ENCODE measurements around the gene IL19.
"Not testable (repeated sequence)": the region's sequence is repeated elsewhere in the genome, so short reads cannot be mapped to it uniquely, and the experiment has no call there.

The IL19 gene

GRCh38 chr1:206834711-206835110, 64.1 kb downstream of the IL19 start:
- DNase-seq: no peak

DNA sequence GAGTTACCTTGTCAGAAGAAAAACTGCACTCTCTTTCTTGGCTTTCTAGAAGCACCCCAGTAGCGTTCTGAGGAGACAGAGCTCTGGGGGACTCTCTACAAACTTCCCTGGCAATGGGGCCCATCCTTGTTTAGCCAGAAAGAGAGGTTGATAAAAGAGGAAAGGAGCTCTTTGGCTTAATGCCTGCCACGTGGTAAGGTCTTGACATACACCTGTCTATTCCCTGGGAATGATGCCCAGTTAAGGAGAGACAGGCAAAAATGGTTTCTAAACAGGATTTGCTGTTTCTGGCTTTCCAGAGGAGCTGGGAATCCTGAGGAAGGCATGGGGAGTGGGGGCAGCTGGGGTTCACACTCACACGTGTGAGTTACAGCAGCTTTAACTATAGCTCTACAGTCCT, 64.6 kb downstream of the IL19 start:
- DNase-seq: no peak

DNA sequence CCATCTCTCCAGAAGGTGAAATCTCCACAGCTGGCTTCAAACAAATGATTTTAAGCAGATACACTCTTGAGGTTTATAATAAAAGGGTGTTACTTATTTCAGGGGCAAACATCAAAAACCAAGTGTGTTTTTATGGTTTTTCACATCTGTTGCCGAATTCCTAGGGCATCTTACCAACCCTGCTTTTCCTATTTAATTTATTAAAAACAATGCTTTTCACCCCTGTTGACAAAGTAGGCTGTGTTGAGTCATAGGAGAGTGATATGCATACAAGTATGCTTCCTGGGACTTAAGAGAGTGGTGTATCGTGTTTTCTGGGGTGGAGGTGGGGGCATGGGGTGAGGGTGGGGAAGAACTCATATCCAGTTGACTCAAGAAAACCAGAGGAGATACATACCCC, 65.5 kb downstream of the IL19 start:
- no peak for DNase-seq

DNA sequence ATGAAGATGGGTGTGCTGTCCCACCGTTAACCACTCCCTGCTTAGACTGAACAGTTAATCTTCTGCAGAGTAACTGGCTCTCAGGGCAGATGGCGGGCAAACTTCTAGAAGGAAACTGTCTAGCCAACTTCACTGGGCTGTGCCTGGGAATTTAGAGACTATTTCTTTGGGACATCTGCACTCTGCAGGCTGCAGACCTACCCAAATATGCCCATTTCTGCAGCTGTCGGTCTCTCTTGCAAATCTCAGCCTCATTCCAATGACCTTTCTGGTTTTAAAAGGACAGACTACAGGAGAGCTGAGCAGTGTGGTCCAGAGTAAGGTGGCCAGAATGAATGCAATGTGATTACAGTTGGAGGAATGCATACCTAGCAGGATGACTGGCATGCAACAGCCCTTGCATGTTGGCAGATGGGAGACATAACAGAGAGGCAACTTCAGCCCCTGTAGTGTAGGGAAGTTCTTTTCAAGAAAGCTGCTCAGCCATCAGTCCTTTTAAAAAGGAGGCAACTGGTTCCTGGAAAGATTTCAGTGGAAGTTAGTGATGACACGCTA, 68.5 kb downstream of the IL19 start:
- no peak for DNase-seq

- DNase-seq: no peak
These were observed 69.3 kb downstream of the IL19 start for GRCh38 chr1:206839857-206840256.

DNA sequence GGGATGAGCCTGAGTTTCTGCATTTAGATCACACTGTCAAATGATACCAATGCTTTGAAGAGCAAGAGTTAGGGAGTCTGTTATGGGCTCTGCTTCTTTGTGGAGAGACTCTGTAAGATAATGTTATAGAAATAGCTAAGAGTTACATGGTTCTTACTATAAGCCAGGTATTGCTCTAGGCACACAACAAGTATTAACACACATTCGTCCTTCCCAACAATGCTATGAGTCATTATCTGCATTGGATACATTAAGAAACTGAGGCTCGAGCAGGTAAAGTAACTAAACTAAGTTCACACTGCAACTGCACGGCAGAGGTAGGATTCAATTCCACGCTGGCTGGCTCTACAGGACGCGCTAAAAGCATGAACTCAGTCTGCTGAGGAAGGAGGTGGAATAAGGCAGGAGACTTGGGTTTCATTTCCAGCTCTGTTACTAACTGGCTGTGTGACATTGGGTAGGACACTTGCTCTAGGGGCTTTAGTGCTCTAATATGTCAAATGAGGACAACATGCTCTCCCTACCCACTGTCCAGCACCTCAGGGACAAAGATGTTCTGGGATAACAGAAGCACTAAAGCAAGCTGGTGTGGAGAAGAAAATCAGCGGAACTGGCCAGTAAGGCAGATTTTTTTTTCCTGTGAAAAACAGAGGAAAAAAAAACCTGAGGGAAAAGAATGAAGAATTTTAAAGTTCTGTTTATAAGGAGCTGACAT, 71.2 kb downstream of the IL19 start:
- no peak for DNase-seq

- no peak for DNase-seq
These were observed 72.3 kb downstream of the IL19 start for GRCh38 chr1:206842854-206843253.

- no peak for DNase-seq
These were observed 73.1 kb downstream of the IL19 start for GRCh38 chr1:206843626-206844025.

DNA sequence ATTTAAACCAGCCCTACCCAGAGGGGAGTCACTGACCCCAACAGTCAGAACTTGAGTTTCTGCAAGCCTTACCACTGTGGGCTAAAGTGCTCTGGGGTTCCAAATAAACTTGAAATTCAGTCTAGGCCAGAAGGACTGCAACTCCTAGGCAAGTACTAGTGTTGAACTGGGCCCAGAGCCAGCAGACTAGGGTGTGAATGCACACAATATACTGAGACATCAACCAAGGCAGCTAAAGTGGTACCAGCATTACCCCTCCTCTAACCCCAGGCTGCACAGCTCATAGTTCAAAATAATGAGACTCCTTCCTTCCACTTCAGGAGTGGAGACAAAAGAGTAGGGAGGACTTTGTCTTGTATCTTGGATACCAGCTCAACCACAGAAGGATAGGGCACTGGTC, 75.9 kb downstream of the IL19 start:
- DNase-seq: no peak

GRCh38 chr1:206847337-206847834, 76.8 kb downstream of the IL19 start:
- no peak for DNase-seq

- DNase-seq: no peak
These were observed 77.4 kb downstream of the IL19 start for GRCh38 chr1:206847946-206848345.

GRCh38 chr1:206850401-206850800, 79.8 kb downstream of the IL19 start:
- DNase-seq: no peak

DNA sequence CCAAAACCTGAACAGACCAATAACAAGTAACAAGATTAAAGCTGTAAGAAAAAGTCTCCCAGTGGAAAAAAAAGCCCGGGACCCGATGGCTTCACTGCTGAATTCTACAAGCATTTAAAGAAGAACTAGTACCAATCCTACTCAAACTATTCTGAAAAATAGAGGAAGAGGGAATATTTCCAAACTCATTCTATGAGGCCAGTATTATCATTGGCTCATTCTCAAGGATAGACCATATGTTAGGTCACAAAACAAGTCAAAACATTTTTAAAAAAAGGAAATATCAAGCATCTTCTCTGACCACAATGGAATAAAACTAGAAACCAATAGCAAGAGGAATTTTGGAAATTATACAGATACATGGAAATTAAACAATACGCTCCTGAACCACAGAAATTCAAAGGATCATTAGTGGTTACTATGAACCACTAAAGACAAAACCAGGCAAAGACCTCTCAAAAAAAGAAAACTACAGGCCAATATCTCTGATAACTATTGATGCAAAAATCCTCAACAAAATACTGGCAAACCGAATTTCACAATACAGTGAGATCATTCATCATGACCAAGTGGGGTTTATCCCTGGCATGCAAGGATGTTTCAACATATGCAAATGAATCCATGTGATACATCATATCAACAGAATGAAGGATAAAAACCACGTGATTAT, 80.9 kb downstream of the IL19 start:
- no peak for DNase-seq

GRCh38 chr1:206852662-206853061, 82.1 kb downstream of the IL19 start:
- not testable (repeated sequence) for DNase-seq

DNA sequence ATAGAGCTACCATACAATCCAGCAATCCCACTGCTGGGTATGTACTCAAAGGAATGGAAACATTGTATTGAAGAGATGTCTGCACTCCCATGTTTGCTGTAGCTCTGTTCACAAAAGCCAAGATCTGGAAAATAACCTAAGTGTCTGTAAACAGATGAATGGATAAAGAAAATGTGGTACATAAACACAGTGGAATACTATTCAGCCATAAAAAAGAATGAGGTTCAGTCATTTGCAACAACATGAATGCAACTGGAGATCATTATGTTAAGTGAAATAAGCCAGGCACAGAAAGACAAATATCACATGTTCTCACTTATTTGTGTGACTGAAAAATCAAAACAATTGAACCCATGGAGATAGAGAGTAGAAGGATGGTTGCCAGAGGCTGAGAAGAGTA, 83.1 kb downstream of the IL19 start:
- not testable (repeated sequence) for DNase-seq

GRCh38 chr1:206854401-206855129, 84.0 kb downstream of the IL19 start:
- DNase-seq: no peak

GRCh38 chr1:206855859-206856258, 85.3 kb downstream of the IL19 start:
- no peak for DNase-seq

GRCh38 chr1:206856674-206857464, 86.3 kb downstream of the IL19 start:
- no peak for DNase-seq

DNA sequence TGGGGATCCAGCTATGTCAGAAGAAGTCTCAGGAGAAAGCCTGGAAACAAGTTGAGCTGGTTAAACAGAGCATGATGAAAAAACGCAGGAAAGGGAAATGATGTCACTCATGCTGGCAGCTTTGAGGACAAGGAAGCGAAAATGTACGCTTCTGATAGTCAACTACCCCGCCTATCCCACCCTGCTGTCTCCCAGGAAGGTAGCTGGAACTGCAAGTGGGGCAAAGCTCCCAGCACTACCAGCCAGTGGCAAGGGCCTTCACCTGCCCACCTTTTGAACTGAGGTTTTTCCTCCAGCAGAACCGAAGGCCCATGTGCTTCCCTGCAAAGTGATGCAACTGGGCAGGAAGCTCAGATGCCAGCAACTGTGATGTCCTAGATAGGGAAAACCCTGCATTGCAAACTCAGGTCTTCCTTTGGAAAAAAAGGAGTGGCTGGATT, 88.5 kb downstream of the IL19 start:
- no peak for DNase-seq

DNA sequence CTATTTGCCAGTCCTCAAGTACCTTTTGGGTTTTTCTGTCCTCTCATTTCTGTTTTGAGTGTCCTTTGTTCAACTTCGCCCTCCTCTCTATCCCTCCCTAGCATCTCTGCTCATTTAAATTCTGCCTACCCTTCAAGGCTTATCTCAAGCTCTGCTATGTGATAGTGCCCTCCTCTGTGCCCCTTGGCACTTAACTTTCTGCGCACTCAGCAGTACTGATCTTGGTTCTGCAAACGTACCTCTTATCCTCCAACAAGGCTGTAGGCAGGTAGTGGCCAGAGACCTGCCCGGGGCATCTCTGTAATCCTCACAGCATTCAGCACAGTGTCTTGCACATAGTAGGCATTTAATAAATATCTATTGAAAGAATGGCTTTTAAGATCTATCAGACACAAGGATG, 89.6 kb downstream of the IL19 start:
- DNase-seq: no peak

DNA sequence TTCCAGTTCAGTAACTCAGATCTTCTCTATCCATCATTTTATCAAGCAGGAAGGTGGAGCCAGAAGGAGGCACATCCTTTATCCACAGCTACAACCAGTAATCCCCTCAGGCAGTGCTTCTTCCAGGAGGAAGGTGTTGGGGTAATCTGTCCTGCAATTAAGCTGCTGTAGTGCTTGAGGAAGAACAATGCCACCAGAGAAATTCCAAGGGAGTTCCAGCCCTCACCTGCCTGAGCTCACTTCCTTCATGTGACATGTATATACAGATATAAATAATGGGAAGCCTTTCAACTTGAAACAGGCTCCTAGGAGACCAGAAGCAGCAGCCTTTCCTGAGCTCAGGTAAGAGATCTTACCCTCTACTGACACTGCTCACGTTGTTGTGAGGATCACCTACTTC, 92.7 kb downstream of the IL19 start:
- no peak for DNase-seq

GRCh38 chr1:206864939-206865671, 94.5 kb downstream of the IL19 start, which contains the start of gene IL20:
Gene IL20, plus strand, starts transcription at chr1:206865623. Its CDS starts 230 bp downstream, at chr1:206865853.
- peak; percentile 59 for DNase-seq

All from NCI-H2107 (cell line).